Activated T-helper 9 cell treated with anti-CD3 and anti-CD28 coated beads, Interleukin-2, amount 50 U/mL, for 16 hours (primary cell): ENCODE data around the gene TEX14.
A peak's percentile ranks its signal among the peaks of the same experiment; 100 is the strongest.
"Not testable (repeated sequence)": the region's sequence is repeated elsewhere in the genome, so short reads cannot be mapped to it uniquely, and the experiment has no call there.

Experiments
- DNase-seq: peaks from one replicate; pipeline ENCODE4 v3.0.0-alpha.2; 2020; ENCODE audit warnings: low read depth

TEX14 gene

GRCh38 chr17:58565389-58566311 is 126.2 kb downstream of the TEX14 start:
- DNase-seq = no peak

DNA sequence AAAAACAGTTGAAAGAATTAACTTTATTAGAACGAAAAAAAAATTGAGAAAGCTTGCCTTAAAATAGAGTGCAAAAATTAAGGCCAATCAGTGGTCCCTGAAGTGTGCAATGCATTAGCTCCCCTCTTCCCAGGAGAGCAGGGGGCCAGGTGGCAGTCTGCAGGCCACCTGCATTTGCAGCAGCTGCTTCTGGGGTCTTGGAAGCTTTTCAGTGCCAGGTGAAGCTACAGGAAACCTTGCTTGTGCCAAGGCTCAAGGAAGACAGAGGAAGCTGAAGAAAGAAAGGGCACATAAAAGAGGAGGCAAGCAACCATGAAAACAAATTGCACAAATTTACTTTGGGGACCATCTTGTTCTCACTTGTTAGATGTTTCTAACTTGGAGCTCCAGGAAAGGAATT is 126.9 kb downstream of the TEX14 start:
- no peak for DNase-seq

- DNase-seq = no peak
Measured at GRCh38 chr17:58564243-58564642, 127.6 kb downstream of the TEX14 start.

GRCh38 chr17:58560511-58560910 is 131.3 kb downstream of the TEX14 start:
- DNase-seq = no peak

GRCh38 chr17:58557981-58558380 is 133.9 kb downstream of the TEX14 start:
- no peak for DNase-seq

DNA sequence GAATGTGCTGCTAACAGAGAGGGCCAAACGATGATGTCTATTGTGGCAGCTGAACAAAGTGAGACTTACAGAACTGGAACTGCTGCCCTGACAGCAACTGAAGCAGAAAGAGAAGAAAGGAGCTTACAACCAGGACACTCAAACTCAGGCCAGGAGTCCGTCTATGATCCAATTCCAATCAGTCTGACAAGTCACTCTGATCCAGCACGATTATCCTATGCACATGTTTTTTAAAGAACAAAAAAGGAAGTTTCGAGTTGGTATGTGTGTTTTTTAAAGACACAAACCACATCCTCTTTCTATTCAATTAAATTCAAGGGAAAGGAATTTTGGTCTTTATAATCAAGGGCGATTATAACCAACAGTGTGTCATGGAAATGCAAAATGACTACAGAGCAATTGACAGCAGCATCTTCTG is 135.0 kb downstream of the TEX14 start:
- DNase-seq = no peak

GRCh38 chr17:58555109-58555508 is 136.7 kb downstream of the TEX14 start:
- DNase-seq = not testable (repeated sequence)

- no peak for DNase-seq
Measured at GRCh38 chr17:58541249-58541648, 150.6 kb downstream of the TEX14 start.

DNA sequence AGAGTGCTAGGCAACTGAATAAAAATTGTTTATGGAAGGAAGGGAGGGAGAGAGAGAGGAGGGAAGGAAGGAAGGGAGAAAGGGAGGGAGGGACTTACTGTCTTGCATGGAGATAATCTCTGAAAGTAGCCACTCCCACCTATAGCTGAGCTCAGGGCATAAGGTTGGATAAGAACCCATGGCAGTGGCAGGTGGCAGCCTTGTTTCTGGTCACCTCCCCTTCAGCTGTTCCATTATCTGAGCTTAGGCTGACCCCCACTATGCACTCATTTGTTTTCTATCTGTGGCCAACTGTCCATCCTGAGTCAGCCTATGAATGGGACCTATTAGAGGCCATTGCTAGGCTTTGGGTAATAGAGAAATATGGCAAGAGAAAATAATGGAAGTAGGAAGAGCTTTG is 152.1 kb downstream of the TEX14 start:
- DNase-seq = no peak

DNA sequence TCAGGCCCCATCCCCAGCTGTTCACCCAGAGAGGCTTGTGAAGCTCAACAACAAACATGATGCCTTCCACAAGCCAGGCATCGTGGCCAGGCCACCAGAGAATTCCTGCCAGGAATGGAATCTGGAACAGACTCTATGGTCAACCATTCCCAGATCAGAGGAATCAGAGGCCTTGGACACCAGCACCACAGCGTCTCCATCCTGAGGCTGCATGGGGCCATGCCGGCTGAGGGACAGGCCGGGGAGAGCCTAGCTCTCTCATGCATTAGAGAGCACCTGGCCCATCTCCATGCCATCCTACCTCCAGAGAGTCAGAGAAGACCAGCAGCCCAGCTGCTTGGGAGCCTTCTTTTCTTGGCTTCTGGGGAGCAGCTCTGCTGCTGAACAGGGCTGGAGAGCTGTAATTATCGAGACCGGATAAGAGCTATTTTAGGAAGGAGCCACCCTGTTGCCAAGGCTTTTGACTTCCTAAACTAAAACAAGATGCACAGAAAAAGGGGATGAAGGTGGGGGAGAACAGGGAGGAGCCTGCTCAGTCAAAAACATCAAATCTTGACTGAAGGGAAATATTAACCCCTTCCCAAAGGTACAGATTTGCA is 152.9 kb downstream of the TEX14 start:
- DNase-seq = no peak

GRCh38 chr17:58537266-58537665 is 154.6 kb downstream of the TEX14 start:
- no peak for DNase-seq

DNA sequence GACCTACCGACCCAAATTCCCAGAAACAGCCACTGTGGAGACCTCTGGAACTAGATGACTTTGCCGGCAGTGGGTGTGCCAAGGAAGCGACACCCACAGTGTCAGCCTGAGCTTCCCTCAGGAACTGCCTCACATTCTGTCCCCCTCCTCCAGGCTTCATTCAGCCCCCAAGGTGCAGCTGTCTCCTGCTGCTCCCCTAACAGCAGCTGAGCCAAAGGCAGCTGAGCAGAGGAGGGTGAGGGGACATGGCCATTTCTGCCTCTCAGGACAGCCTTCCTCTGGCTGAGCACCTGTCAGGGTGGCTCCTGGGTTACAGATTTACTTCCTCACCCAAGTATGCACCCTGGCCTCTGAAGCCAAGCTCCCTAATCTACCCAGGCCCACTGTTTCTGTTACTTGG is 155.3 kb downstream of the TEX14 start:
- no peak for DNase-seq

GRCh38 chr17:58535431-58535830 is 156.4 kb downstream of the TEX14 start:
- no peak for DNase-seq

DNA sequence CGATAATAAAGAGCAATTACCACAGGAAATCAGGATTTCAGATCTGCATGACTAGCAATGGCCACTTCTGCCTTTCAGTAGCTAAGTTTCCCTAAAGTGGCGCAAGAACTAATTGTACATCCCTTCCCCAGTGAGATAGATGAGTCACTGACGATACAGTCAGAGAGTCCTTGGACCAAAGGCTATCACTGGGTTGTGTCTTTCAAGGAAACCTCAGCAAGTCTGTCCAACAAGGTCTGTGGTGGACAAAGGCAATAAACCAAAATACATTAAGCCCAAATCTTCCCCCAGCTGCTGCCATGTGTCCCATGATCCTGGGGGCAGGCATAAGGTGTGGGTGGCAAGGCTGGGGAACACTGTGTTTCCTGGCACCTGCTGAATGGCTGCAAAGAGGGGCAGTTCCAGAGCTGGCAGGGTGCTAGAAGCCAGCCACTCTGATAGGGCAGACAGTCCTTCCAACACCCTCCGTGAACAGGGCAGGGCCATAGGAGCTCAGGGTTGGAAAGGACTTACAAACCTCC is 156.9 kb downstream of the TEX14 start:
- no peak for DNase-seq

DNA sequence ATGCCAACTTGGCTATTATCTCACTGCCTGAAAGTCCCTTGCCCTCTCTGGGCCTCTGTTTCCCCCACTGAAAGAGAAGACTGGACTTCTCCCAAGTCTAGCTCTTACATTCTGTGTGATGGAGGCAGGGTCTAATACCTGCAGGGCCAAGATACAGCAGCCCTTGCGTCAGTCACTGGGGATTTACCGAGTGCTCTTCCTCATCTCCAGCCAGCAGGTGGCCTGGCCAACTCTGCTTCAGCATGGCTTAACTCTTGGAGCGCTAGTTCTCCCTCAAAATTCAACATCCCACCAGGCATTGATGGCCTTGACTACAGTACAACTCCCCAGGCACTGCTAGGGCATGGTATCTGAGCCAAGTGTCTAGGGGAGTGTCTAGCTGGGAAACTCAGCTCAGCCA is 157.5 kb downstream of the TEX14 start:
- no peak for DNase-seq

DNA sequence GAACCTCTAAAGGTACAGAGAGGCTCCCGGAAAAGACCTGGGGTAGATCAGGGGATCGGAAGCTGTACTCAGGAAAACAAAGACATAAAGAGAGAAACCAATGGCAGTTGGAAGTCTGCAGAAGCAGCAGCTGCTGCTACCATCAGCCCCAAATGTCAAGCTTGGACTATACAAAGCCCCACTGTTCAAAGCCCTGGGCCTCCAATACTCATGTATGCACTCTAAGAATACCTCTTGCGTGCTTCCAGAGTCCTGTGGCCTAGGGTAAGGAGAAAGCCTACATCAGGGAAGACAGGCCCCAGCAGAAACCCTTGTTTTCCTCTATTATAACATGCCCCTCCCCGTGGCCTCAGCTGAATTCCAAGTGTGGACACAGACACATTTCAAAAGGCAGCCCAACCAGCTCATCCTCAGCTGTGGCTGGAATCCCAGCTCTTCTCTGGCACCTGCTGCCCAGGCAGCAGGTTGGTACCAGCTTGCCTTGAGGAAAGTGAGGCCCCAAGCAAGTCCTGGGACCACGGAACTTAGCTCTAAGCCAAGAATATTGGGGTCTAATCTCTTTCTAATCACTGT is 158.1 kb downstream of the TEX14 start:
- no peak for DNase-seq

GRCh38 chr17:58532555-58532951 is 159.3 kb downstream of the TEX14 start:
- DNase-seq = no peak

DNA sequence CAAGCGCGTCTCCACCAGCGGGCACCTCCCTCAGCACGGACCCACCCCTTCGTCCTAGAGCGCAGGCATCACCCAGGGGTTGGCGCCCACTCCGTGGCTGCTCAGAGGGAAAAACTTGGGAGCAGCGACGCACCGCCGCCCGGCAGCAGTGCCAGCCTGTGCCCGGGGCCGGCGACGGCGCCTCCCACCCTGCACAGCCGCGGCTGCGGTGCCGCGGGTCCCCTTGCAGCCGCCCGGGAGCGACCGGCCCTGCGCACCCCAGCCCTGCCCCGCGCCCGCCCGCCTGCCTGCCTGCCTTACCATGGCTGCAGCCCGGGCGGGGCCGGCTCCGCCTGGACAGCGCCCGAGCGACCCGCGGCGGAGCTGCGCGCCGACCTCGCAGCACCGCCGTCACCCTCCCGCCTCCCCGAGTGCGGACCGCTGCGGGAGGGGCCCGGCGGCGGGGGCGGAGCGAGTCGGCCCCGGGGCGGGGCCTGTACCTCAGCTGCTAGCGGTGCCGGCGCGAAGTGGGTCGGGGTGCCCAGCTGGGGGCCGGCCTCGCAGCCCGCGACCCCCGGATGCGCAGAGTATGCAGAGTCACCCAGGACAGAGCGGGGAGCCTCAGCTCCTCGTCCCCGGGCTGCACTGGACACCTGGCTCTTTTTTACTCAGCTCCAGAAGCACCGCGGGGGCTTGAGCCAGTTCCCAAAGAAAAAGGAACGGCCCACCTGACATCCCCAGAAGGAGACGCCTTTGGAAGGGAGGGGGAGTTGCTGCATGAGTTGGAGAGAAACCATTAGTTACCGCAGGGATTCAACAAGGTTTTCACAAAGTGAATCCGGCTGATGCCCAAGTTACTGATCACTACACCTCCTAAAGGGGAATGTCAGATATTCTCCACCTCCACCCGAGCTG is 159.9 kb downstream of the TEX14 start:
- DNase-seq = peak; percentile 51

DNA sequence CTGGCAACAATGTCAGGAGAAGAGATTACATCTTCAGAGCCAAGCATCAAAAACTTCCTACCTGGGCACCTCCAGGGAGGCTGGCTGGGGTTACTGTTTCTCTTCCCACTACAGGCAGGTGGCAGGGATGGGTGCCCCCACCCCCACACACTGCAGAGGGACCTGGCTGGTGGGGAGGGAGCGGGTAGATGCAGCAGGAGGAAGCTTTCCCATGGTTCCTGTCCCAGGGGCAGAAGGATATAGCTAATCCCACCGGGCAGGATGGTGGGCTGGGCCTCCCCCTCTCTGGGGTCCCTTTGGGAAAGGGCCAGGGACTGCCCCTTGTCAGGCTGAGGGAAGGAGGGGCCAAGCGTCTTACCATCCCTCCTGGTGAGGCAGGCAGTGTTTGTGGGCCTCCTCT is 160.7 kb downstream of the TEX14 start:
- no peak for DNase-seq

- DNase-seq = no peak
Measured at GRCh38 chr17:58530655-58531054, 161.2 kb downstream of the TEX14 start.

DNA sequence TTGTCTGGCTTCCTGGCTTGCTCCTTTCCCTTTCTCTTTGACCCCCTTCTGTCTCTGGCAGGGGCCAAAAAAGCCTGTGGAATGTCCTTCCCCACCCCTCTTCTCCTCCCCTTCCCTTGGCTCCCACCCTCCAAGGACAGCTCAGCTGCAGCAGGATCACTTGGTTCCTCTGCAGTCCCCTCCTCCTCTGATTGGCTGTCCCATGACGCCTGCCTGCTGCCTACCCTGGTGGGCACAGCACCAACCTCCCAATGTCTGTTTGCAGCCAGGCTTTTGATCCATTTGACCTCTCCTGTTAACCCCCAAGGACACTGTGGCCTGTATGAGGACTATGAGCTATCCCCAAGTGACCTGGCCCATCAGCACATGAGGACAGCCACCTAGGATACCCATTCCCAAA is 162.6 kb downstream of the TEX14 start:
- no peak for DNase-seq

DNA sequence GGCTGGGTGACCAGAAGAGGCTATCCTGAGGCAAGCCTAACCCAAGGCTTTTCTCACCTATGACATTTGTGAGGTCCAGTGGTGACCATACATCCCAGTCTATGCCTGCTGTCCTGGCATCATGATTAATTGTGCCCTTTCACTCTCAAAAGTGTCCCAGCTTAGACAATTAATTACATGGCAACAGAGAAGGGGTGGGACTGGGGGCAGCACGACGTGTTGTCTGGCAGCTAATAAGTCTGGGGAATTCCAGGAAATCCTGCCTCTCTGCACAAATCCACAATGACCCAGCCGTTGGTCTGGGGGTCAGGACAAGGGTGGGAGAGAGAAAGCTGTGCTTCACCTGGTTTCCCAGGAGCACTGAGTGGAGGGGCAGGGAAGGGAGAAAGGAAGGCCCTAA is 163.4 kb downstream of the TEX14 start:
- no peak for DNase-seq
